ENCODE data around the gene IGFLR1.

The IGFLR1 gene

DNA sequence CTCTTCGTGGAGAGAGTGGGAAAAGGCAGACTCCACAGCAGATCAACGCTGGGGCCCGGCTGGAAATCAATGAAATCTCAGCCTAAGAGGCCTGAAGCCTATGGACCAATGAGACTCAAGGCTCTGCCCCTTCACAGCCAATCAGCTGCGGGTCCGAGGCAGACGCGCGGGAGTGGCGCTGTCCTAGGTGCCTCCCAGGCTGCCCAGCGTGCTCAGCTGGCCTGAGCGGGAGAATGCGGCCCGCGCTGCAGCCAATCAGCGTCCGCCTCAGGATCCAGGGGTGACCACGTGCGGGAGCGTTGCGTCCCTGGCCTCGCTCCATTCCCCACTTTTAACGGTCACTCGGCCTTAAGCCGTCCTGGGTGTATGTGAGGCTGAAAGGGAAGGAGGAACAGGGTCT, 38.0 kb downstream of the IGFLR1 start, which contains the start of gene ZBTB32:
Gene ZBTB32 (plus strand): TSS at position 341 of the 400 bp plus-strand sequence. CDS start 10,069 bp downstream, outside the sequence.
- no peak within 1 kb of the TSS for H3K4me3 ChIP-seq (ENCODE audit: low read depth, low read length)
- ChIA-PET CTCF (interaction anchor here (1.0 to 3.3 kb wide), 4 partner anchors 9 to 12 kb away, joined by 3 to 28 read pairs (median 6); no protein-coding TSS in a partner anchor), POLR2A (no interaction called here)
- DNase-seq (ENCODE audit: low read depth, low spot score), result no peak
- TF ChIP-seq, protein P1, sequence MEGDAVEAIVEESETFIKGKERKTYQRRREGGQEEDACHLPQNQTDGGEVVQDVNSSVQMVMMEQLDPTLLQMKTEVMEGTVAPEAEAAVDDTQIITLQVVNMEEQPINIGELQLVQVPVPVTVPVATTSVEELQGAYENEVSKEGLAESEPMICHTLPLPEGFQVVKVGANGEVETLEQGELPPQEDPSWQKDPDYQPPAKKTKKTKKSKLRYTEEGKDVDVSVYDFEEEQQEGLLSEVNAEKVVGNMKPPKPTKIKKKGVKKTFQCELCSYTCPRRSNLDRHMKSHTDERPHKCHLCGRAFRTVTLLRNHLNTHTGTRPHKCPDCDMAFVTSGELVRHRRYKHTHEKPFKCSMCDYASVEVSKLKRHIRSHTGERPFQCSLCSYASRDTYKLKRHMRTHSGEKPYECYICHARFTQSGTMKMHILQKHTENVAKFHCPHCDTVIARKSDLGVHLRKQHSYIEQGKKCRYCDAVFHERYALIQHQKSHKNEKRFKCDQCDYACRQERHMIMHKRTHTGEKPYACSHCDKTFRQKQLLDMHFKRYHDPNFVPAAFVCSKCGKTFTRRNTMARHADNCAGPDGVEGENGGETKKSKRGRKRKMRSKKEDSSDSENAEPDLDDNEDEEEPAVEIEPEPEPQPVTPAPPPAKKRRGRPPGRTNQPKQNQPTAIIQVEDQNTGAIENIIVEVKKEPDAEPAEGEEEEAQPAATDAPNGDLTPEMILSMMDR (IDR thresholded peaks at IDR 0.05; ENCODE audit: insufficient read depth, low read length, missing control alignments), result no peak

DNA sequence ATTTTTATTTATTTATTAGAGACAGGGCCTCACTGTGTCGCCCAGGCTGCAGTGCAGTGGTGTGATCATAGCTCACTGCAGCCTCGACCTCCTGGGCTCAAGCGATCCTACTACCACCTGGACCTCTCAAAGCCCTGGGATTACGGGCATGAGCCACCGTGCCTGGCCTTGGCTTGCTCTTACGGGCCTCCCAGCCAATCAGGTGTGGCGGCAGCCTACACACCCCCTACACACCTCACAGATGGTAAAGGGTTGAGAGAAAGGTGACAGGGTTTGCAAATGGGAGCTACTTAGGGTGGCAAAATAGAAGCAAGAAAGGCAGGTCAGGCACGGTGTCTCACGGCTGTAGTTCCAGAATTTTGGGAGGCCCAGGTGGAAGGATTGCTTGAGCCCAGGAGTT, 38.9 kb downstream of the IGFLR1 start:
- no peak overlapping the region for H3K4me3 ChIP-seq (ENCODE audit: low read depth, low read length)
- TF ChIP-seq, protein P1 (IDR thresholded peaks at IDR 0.05; ENCODE audit: insufficient read depth, low read length, missing control alignments), result no peak
- no peak for DNase-seq (ENCODE audit: low read depth, low spot score)
- CTCF ChIA-PET, result interaction anchor here (1.4 to 3.3 kb wide), 4 partner anchors 9 to 13 kb away, joined by 4 to 28 read pairs (median 8); no protein-coding TSS in a partner anchor
- POLR2A ChIA-PET, result interaction anchor here (0.6 to 1.5 kb wide), 2 partner anchors 7 to 9 kb away, joined by 3 to 4 read pairs; no protein-coding TSS in a partner anchor

DNA sequence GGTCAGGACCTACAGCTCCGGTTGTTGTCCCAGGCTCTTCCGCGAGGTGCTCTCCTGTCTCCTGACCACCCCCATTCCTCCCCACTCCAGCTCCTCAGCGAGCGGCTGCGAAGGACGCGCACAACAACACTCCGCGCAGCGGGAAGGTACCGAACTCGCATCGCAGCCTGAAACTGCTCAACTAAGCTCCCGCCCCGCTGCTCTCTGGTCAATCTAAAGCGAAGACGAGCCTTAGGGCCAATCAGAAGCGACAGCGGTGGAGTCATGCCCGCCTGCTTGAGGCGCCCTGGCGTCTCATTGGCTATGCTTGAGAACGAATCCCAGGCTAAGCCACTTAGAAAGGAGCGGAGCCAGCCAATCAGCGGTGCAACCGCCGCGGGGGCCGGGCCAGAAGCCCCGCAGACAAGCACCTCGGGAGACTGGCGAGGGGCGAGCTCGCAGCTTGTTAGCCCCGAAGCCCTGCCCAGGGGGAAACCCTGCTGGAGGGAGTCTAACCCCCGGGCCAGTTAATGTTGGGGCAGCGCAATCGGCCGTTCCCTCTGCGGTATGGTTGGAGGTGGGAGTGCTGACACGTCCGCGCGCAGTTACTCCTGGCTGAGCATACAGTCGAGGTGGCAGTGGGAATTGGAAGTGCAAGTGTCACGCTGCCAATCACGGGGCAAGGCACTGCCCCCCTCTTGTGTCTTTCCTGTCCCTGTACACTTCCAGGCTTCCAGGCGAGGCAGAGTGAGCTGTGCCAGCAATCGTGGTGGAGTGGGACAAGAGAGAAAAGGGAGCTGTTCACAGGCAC, 39.8 kb downstream of the IGFLR1 start:
- POLR2A ChIA-PET, result interaction anchor here (0.6 to 1.5 kb wide), 6 partner anchors 8 to 112 kb away, joined by 3 to 4 read pairs (median 3); partner anchors contain the start of genes COX6B1 and IGFLR1
- TF ChIP-seq, protein P1 (IDR thresholded peaks at IDR 0.05; ENCODE audit: insufficient read depth, low read length, missing control alignments), result no peak
- peak; percentile 88 for DNase-seq (ENCODE audit: low read depth, low spot score)
- CTCF ChIA-PET, result interaction anchor here (0.6 to 3.3 kb wide), 8 partner anchors 8 to 230 kb away, joined by 3 to 28 read pairs (median 4); no protein-coding TSS in a partner anchor
- peak overlapping the region; percentile 69 for H3K4me3 ChIP-seq (ENCODE audit: low read depth, low read length)

DNA sequence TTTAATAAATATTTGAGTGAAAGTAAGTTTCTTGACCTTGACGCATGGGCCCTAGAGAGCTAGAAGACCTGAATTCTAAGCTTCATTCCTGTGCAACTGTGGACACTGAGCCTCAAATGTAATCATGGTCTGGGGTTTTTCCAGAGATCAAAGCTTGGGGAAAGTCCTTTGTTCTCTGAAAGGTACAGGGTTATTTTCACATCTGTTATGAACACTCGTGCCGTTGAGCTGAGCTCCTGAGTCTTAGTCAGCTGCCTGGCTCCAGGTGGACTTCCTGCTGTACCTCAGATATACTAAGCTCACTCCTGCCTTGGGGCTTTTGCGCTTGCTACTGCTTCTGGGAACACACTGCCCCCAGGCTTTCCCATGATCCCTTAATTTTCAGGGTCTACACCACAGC, 45.4 kb downstream of the IGFLR1 start:
- no peak overlapping the region for H3K4me3 ChIP-seq (ENCODE audit: low read depth, low read length)
- ChIA-PET POLR2A (no interaction called here), CTCF (interaction anchor here (0.6 to 2.7 kb wide), 8 partner anchors 10 to 123 kb away, joined by 3 to 19 read pairs (median 4); no protein-coding TSS in a partner anchor)
- DNase-seq (ENCODE audit: low read depth, low spot score), result no peak
- TF ChIP-seq, protein P1 (IDR thresholded peaks at IDR 0.05; ENCODE audit: insufficient read depth, low read length, missing control alignments), result no peak

DNA sequence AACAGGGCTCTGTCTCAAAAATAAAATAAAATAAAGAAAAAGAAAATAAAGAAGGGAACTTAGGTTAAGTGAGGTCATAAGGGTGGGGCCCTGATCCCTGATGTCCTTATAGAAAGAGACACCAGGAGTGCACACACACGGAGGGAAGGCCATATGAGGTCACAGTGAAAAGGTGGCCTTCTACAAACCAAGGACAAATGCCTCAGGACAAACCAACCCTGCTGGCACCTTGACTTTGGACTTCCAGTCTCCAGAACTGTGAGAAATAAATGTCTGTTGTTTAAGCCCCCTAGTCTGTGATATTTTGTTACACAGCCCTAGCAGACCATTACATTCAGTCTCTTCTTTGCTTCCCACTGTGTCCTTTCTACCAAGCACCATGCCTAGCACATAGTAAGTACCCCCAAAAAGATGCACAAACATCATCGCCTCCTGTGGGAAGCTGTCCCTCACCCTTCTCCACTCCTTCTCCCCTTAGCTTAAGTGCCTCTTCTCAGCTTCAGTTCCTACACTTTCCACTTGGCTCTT, 46.3 kb downstream of the IGFLR1 start:
- TF ChIP-seq, protein P1 (IDR thresholded peaks at IDR 0.05; ENCODE audit: insufficient read depth, low read length, missing control alignments), result no peak
- no peak for DNase-seq (ENCODE audit: low read depth, low spot score)
- POLR2A ChIA-PET, result no interaction called here
- no peak overlapping the region for H3K4me3 ChIP-seq (ENCODE audit: low read depth, low read length)
- CTCF ChIA-PET, result interaction anchor here (0.6 to 2.7 kb wide), 6 partner anchors 10 to 124 kb away, joined by 3 to 19 read pairs (median 6); no protein-coding TSS in a partner anchor
